CD4-positive, alpha-beta memory T cell (primary cell): Measurements from ENCODE around the gene RNASE13. TPM values are rescaled to one million over a fixed set of nuclear protein-coding genes. Genes with fewer than 3 reads are reported as not detected.

Experiments used
- CTCF ChIA-PET: fragments of 350-600 bp; sonication (Branson Sonifier 250); formaldehyde crosslinking; loops from one replicate; lab custom pipeline; 2021; ENCODE audit warnings: inconsistent platforms; ENCODE audit not compliant: partially characterized antibody; lab: Charles Lee
- POLR2A ChIA-PET: fragments of 350-600 bp; sonication (Branson Sonifier 250); formaldehyde crosslinking; loops from one replicate; lab custom pipeline; 2021; ENCODE audit not compliant: partially characterized antibody; lab: Charles Lee
- DNase-seq, 5 donors: peaks; one replicate each; pipeline versions ENCODE4 v3.0.0 to v3.0.0-alpha.2; 2020 to 2022; ENCODE audit warnings: mixed read lengths in 1 of 5
- H3K27ac ChIP-seq: one replicate; pipeline ENCODE4 v1.7.0; 2013; ENCODE audit warnings: low read depth, low read length
- H3K27me3 ChIP-seq: 2 replicates; pipeline ENCODE4 v1.7.0; 2013; ENCODE audit warnings: mild to moderate bottlenecking, low read length, moderate library complexity; ENCODE audit not compliant: insufficient read depth
- H3K36me3 ChIP-seq: 2 replicates; pipeline ENCODE4 v1.7.0; 2013; ENCODE audit warnings: mild to moderate bottlenecking, low read length, moderate library complexity; ENCODE audit not compliant: insufficient read depth
- H3K4me1 ChIP-seq: 2 replicates; pipeline ENCODE4 v1.7.0; 2013; ENCODE audit warnings: mild to moderate bottlenecking, low read length, moderate library complexity; ENCODE audit not compliant: insufficient read depth
- H3K4me3 ChIP-seq, 2 donors: one replicate each; pipeline ENCODE4 v1.7.0; 2013; ENCODE audit warnings: low read length in 2 of 2, mild to moderate bottlenecking in 1 of 2
- H3K9me3 ChIP-seq, 2 donors: one replicate each; pipeline ENCODE4 v1.7.0; 2013; ENCODE audit warnings: low read length in 2 of 2, control low read depth in 1 of 2; ENCODE audit not compliant: control insufficient read depth in 1 of 2
- H3K27ac Mint-ChIP-seq, 7 donors: one replicate each; pipeline ENCODE4 v1.8.0; 2020 to 2021; ENCODE audit warnings: mixed read lengths in 7 of 7, mild to moderate bottlenecking in 6 of 7, inconsistent platforms in 3 of 7, moderate library complexity in 3 of 7
- H3K27me3 Mint-ChIP-seq, 2 donors: one replicate each; pipeline ENCODE4 v1.8.0; 2020 to 2021; ENCODE audit warnings: mixed read lengths in 2 of 2
- H3K36me3 Mint-ChIP-seq, 2 donors: one replicate each; pipeline ENCODE4 v1.8.0; 2020 to 2021; ENCODE audit warnings: mixed read lengths in 2 of 2, inconsistent platforms in 1 of 2, mild to moderate bottlenecking in 1 of 2
- H3K4me1 Mint-ChIP-seq, 4 donors: one replicate each; pipeline ENCODE4 v1.8.0; 2020 to 2021; ENCODE audit warnings: mixed read lengths in 4 of 4, mild to moderate bottlenecking in 1 of 4
- H3K4me3 Mint-ChIP-seq, 8 donors: one replicate each; pipeline ENCODE4 v1.8.0; 2020 to 2021; ENCODE audit warnings: mixed read lengths in 8 of 8, mild to moderate bottlenecking in 7 of 8, moderate library complexity in 6 of 8, inconsistent platforms in 3 of 8
- H3K9me3 Mint-ChIP-seq, 8 donors: one replicate each; pipeline ENCODE4 v1.8.0; 2020 to 2021; ENCODE audit warnings: mixed read lengths in 8 of 8, mild to moderate bottlenecking in 5 of 8, inconsistent platforms in 3 of 8, moderate library complexity in 1 of 8
- intact Hi-C: fragments of 100-400 bp; cut with micrococcal nuclease; formaldehyde crosslinking; loops from one replicate; pipeline ENCODE4 v1.15.1; 2023
- polyA plus RNA-seq, 2 donors: library from polyadenylated mRNA; unstranded; fragments of 300-500 nt; fragmentation: Illumina TruSeq; gene quantifications; one replicate each; pipeline ENCODE4 v1.2.3, GENCODE V29; 2021
- total RNA-seq, 2 experiments: library from RNA; stranded (reverse); gene quantifications; one replicate each; pipeline ENCODE4 v1.2.3, GENCODE V29; 2021

Gene RNASE13
- total and polyA plus RNA-seq, 4 experiments from 2014 or later, result not detected

DNA sequence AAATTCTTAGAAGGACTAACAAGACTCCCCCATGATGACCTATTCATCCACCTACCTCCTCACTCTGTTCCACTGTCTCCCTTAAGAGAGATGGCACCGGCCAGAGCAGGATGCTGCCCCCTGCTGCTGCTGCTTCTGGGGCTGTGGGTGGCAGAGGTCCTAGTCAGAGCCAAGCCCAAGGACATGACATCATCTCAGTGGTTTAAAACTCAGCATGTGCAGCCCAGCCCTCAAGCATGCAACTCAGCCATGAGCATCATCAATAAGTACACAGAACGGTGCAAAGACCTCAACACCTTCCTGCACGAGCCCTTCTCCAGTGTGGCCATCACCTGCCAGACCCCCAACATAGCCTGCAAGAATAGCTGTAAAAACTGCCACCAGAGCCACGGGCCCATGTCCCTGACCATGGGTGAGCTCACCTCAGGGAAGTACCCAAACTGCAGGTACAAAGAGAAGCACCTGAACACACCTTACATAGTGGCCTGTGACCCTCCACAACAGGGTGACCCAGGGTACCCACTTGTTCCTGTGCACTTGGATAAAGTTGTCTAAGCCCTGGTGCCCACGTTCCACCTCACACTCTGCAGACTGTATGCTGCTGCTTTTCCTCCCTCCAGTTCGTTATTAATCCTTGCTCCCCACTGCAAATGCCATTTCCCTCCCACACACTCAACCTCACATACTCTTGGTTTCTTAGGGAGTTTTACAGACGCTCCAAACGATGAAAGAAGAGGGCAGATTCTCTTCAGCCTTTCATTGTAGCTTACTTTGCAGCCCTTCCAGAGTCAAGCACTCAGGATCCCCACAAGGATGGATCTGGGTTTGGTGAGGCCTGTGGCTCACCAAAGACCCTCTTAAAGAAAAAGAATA lies 23.4 kb upstream of the RNASE13 start, which contains the start of gene RNASE8:
RNASE8 (plus strand) TSS at position 20 of the 873 bp plus-strand sequence; CDS start at position 91, 71 bp downstream.
- Mint-ChIP-seq H3K36me3 (no peaks in the 10 kb centered on the region), H3K4me1 (peaks cover 0 to 4% (median under 1%) of the 10 kb centered on the region in 4 donors), H3K4me3 (no peak within 1 kb of the TSS), H3K9me3 (no peaks in the 10 kb centered on the region), H3K27ac (peak within 1 kb of the TSS in 1 of 7 donors; percentile 65), H3K27me3 (peaks cover 18 to 20% of the 10 kb centered on the region in 2 donors)
- Histone ChIP-seq H3K36me3 (no peaks in the 10 kb centered on the region), H3K4me3 (no peak within 1 kb of the TSS), H3K27ac (no peak within 1 kb of the TSS), H3K27me3 (no peaks in the 10 kb centered on the region), H3K4me1 (no peaks in the 10 kb centered on the region), H3K9me3 (no peaks in the 10 kb centered on the region)
- DNase-seq, result no peak
- ChIA-PET POLR2A (interaction anchor here (0.9 kb wide), 1 partner anchor 10 kb away, joined by 3 read pairs; no protein-coding TSS in a partner anchor), CTCF (interaction anchor here (1.0 to 3.9 kb wide), 2 partner anchors 10 to 43 kb away, joined by 3 to 22 read pairs; no protein-coding TSS in a partner anchor)
- intact Hi-C loops, result no loop called here

- H3K4me3 ChIP-seq, result no peak overlapping the region
- H3K4me3 Mint-ChIP-seq, result no peak overlapping the region
- H3K27ac ChIP-seq, result no peak overlapping the region
- no peak for DNase-seq
- no peaks in the 10 kb centered on the region for H3K36me3 ChIP-seq
- H3K27me3 Mint-ChIP-seq, result peaks cover 14 to 15% of the 10 kb centered on the region in 2 donors
- intact Hi-C loops, result no loop called here
- ChIA-PET CTCF (interaction anchor here (1.8 to 3.9 kb wide), 2 partner anchors 12 to 42 kb away, joined by 8 to 22 read pairs; no protein-coding TSS in a partner anchor), POLR2A (no interaction called here)
- H3K4me1 ChIP-seq, result no peaks in the 10 kb centered on the region
- no peaks in the 10 kb centered on the region for H3K36me3 Mint-ChIP-seq
- no peaks in the 10 kb centered on the region for H3K27me3 ChIP-seq
- no peaks in the 10 kb centered on the region for H3K9me3 ChIP-seq
- no peaks in the 10 kb centered on the region for H3K9me3 Mint-ChIP-seq
- H3K27ac Mint-ChIP-seq, result no peak overlapping the region
- H3K4me1 Mint-ChIP-seq, result peaks cover 0 to 4% (median under 1%) of the 10 kb centered on the region in 4 donors
Observed at GRCh38 chr14:21056520-21057163, 22.0 kb upstream of the RNASE13 start.

DNA sequence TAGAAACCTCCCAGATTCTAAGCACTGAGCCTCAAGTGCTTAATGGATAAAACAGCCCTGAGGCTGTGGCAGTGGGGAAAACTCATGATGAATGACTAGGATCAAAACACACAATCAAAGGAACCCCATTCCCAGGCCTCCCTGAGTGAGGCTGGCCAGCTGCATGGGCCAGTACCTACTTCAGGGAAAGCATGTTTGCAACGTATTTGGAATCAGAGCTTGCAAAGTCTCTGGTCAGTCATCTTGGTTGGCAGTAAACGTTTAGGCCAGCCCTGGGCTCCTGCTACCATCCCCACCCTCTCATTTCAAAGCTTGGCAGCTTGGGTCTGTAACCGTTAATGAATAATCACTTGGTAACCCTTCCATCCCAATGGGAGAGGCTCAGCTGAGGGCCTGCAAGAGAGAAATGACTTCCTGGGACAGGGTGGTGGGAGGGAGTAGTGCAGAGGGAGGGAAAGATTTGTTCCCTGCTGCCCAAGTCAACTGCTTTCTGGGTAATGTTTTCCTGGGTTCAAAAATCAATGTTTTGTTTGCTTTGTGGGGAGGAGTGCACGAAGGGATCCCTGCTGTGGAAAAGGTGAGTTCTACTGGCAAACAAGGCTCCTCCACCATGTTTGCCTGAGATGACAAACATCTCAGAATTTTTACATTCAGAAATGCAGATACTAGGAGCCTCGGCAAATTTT lies 21.0 kb upstream of the RNASE13 start:
- intact Hi-C loops, result no loop called here
- Histone ChIP-seq H3K4me1 (no peaks in the 10 kb centered on the region), H3K27ac (no peak overlapping the region), H3K36me3 (no peaks in the 10 kb centered on the region), H3K27me3 (no peaks in the 10 kb centered on the region), H3K4me3 (no peak overlapping the region), H3K9me3 (no peaks in the 10 kb centered on the region)
- no peak overlapping the region for H3K4me3 Mint-ChIP-seq
- no peak overlapping the region for H3K27ac Mint-ChIP-seq
- H3K27me3 Mint-ChIP-seq, result peaks cover 9 to 10% of the 10 kb centered on the region in 2 donors
- CTCF ChIA-PET, result interaction anchor here (1.8 to 3.9 kb wide), 2 partner anchors 13 to 41 kb away, joined by 8 to 22 read pairs; no protein-coding TSS in a partner anchor
- no peak for DNase-seq
- peaks cover 0 to 4% (median under 1%) of the 10 kb centered on the region in 4 donors for H3K4me1 Mint-ChIP-seq
- H3K36me3 Mint-ChIP-seq, result no peaks in the 10 kb centered on the region
- H3K9me3 Mint-ChIP-seq, result no peaks in the 10 kb centered on the region
- POLR2A ChIA-PET, result no interaction called here

DNA sequence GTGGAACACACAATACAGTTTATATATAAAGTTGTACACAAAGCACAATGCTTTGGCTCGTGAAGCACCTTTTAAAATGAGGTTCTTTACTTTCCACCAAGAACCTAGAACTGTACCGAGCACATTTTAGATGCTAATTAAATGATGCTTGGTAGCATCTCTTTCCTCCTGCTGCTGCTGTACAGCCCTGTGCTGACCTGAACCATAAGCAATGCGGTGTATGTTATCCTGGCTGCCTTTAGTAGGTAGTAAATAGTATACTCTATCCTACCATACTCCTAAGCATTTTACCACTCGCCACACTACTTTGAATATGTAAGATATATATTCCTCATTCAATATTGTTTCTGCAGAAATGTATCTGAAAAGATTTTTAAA lies 20.1 kb upstream of the RNASE13 start:
- intact Hi-C loops, result no loop called here
- H3K36me3 ChIP-seq, result no peaks in the 10 kb centered on the region
- ChIA-PET POLR2A (no interaction called here), CTCF (no interaction called here)
- Mint-ChIP-seq H3K36me3 (no peaks in the 10 kb centered on the region), H3K9me3 (no peaks in the 10 kb centered on the region), H3K4me3 (no peak overlapping the region), H3K27ac (no peak overlapping the region), H3K27me3 (peaks cover 3 to 7% of the 10 kb centered on the region in 2 donors), H3K4me1 (peaks cover 0 to 4% (median under 1%) of the 10 kb centered on the region in 4 donors)
- no peak for DNase-seq
- no peak overlapping the region for H3K27ac ChIP-seq
- no peaks in the 10 kb centered on the region for H3K4me1 ChIP-seq
- H3K27me3 ChIP-seq, result no peaks in the 10 kb centered on the region
- no peaks in the 10 kb centered on the region for H3K9me3 ChIP-seq
- H3K4me3 ChIP-seq, result no peak overlapping the region

DNA sequence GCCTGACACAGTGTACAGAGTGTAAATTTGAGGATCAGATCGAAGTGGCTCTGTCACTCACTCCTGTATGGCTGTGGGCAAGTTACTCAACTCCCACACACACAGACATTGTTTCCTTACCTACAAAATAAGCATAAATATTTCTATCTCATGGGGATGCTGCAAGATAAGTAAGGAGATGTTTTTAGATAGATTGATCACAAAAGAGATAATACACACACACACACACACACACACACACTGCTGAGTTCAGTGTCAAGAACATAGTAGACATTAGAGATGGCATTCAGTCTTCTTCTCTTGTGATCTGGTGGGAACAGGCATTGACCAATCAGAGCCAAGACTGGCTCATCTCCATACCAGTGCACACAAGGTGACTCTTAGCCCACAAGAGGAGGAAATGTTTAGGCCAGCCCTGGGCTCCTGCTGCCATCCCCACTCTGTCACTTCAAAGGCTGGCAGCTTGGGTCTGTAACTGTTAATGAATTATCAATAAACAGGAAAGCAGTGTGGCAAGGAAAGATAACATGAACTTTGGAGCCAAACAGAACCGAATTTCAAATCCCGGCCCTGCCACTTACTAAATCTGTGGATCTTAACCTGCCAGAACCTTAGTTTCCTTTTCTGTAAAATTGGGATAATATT lies 19.6 kb upstream of the RNASE13 start:
- Histone ChIP-seq H3K4me3 (no peak overlapping the region), H3K27me3 (no peaks in the 10 kb centered on the region), H3K36me3 (no peaks in the 10 kb centered on the region), H3K4me1 (no peaks in the 10 kb centered on the region), H3K27ac (no peak overlapping the region), H3K9me3 (no peaks in the 10 kb centered on the region)
- Mint-ChIP-seq H3K4me3 (no peak overlapping the region), H3K4me1 (peaks cover 0 to 4% (median under 1%) of the 10 kb centered on the region in 4 donors), H3K27me3 (peaks cover 3 to 9% of the 10 kb centered on the region in 2 donors), H3K27ac (peak overlapping the region in 1 of 7 donors; percentile 8), H3K36me3 (no peaks in the 10 kb centered on the region), H3K9me3 (no peaks in the 10 kb centered on the region)
- POLR2A ChIA-PET, result no interaction called here
- intact Hi-C loops, result no loop called here
- no peak for DNase-seq
- CTCF ChIA-PET, result interaction anchor here (1.3 kb wide), 1 partner anchor 39 kb away, joined by 7 read pairs; no protein-coding TSS in a partner anchor

GRCh38 chr14:21053184-21054122 lies 18.8 kb upstream of the RNASE13 start:
- Histone ChIP-seq H3K9me3 (no peaks in the 10 kb centered on the region), H3K4me3 (no peak overlapping the region), H3K36me3 (no peaks in the 10 kb centered on the region), H3K4me1 (no peaks in the 10 kb centered on the region), H3K27me3 (no peaks in the 10 kb centered on the region), H3K27ac (no peak overlapping the region)
- ChIA-PET CTCF (interaction anchor here (1.3 kb wide), 1 partner anchor 39 kb away, joined by 7 read pairs; no protein-coding TSS in a partner anchor), POLR2A (no interaction called here)
- Mint-ChIP-seq H3K36me3 (no peaks in the 10 kb centered on the region), H3K27ac (peak overlapping the region in 1 of 7 donors; percentile 8), H3K9me3 (no peaks in the 10 kb centered on the region), H3K4me3 (no peak overlapping the region), H3K4me1 (peaks cover 0 to 4% (median under 1%) of the 10 kb centered on the region in 4 donors), H3K27me3 (peaks cover 3 to 12% of the 10 kb centered on the region in 2 donors)
- no peak for DNase-seq
- intact Hi-C loops, result no loop called here
